Measurements from ENCODE around the gene HSFX3. TPM values are rescaled to one million over a fixed set of nuclear protein-coding genes. Genes with fewer than 3 reads are reported as not detected.

The HSFX3 gene
- total and polyA plus RNA-seq, 2 experiments from 2014 or later: not detected

- no peak for TF ChIP-seq ZNF331 (CRISPR knock-in tag; IDR thresholded peaks at IDR 0.05; ENCODE audit: low read depth)
Measured at GRCh38 chrX:149508467-149508866, 41.3 kb downstream of the HSFX3 start (continued).

- Histone ChIP-seq H3K27me3 (ENCODE audit: insufficient read depth) (no peaks in the 10 kb centered on the region), H3F3A (replicated peaks; ENCODE audit: low read depth) (no peaks in the 10 kb centered on the region), H3K9me2 (ENCODE audit: insufficient read depth) (no peaks in the 10 kb centered on the region), H3K36me3 (ENCODE audit: insufficient read depth) (no peaks in the 10 kb centered on the region), H3K4me1 (ENCODE audit: insufficient read depth) (no peaks in the 10 kb centered on the region), H3K4me3 (no peak overlapping the region), H3K27ac (ENCODE audit: low read depth) (no peak overlapping the region), H2AFZ (no peak overlapping the region), H3K79me2 (replicated peaks; ENCODE audit: insufficient read depth) (no peaks in the 10 kb centered on the region), H4K20me1 (replicated peaks; ENCODE audit: insufficient read depth) (no peaks in the 10 kb centered on the region), H3K4me2 (no peak overlapping the region)
- Mint-ChIP-seq H3K27me3 (ENCODE audit: insufficient read depth, low read depth, poor library complexity) (peaks cover 3% of the 10 kb centered on the region), H3K27ac (no peak overlapping the region), H3K36me3 (ENCODE audit: low read depth) (no peaks in the 10 kb centered on the region; the same call in 2 of the 3 replicates), H3K4me1 (peaks cover 21% of the 10 kb centered on the region; the same call in 2 of the 3 replicates), H3K4me3 (no peak overlapping the region), H3K9me3 (no peaks in the 10 kb centered on the region; the same call in 2 of the 3 replicates)
- DNase-seq (ENCODE audit: low spot score): no peak
- no peak for ATAC-seq
- TF ChIP-seq JUNB (IDR thresholded peaks at IDR 0.05; ENCODE audit: unreplicated experiment) (no peak), ZNF462 (CRISPR knock-in tag; IDR thresholded peaks at IDR 0.05) (no peak)
Measured at GRCh38 chrX:149506349-149506748, 43.4 kb downstream of the HSFX3 start.

GRCh38 chrX:149505671-149506070, 44.1 kb downstream of the HSFX3 start:
- no peaks in the 10 kb centered on the region for H4K20me1 ChIP-seq (replicated peaks; ENCODE audit: insufficient read depth)
- no peaks in the 10 kb centered on the region; the same call in 2 of the 3 replicates for H3K36me3 Mint-ChIP-seq (ENCODE audit: low read depth)
- peak overlapping the region; percentile 81; the same call in 1 of the 2 replicates for H2AFZ ChIP-seq
- H3K4me1 ChIP-seq (ENCODE audit: insufficient read depth): no peaks in the 10 kb centered on the region
- peaks cover 3% of the 10 kb centered on the region for H3K27me3 Mint-ChIP-seq (ENCODE audit: insufficient read depth, low read depth, poor library complexity)
- no peaks in the 10 kb centered on the region for H3K9me2 ChIP-seq (ENCODE audit: insufficient read depth)
- peak overlapping the region; percentile 60 for H3K4me3 Mint-ChIP-seq
- H3K27ac ChIP-seq (ENCODE audit: low read depth): no peak overlapping the region
- ATAC-seq (no peak), DNase-seq (ENCODE audit: low spot score) (no peak)
- H3K79me2 ChIP-seq (replicated peaks; ENCODE audit: insufficient read depth): no peaks in the 10 kb centered on the region
- H3K27ac Mint-ChIP-seq: no peak overlapping the region
- H3K4me3 ChIP-seq: peak overlapping the region; percentile 48; the same call in 1 of the 2 replicates
- H3K4me1 Mint-ChIP-seq: peaks cover 18% of the 10 kb centered on the region; the same call in 2 of the 3 replicates
- no peaks in the 10 kb centered on the region for H3K27me3 ChIP-seq (ENCODE audit: insufficient read depth)
- peak overlapping the region; percentile 65 for H3K4me2 ChIP-seq
- H3K9me3 Mint-ChIP-seq: no peaks in the 10 kb centered on the region; the same call in 2 of the 3 replicates
- no peaks in the 10 kb centered on the region for H3F3A ChIP-seq (replicated peaks; ENCODE audit: low read depth)
- H3K36me3 ChIP-seq (ENCODE audit: insufficient read depth): no peaks in the 10 kb centered on the region
- TF ChIP-seq ZNF462 (CRISPR knock-in tag; IDR thresholded peaks at IDR 0.05): no peak
- TF ChIP-seq EZH2 (IDR thresholded peaks at IDR 0.05; ENCODE audit: low read depth, unreplicated experiment): no peak
- no peak for TF ChIP-seq JUNB (IDR thresholded peaks at IDR 0.05; ENCODE audit: unreplicated experiment)
